HepG2 (cell line): Measurements from ENCODE around the gene S100A6. TPM values are rescaled to one million over a fixed set of nuclear protein-coding genes. Genes with fewer than 3 reads are reported as not detected.

Experiments used
- ATAC-seq: fragments of 200-7000 bp; cut with Tn5 transposase; 3 replicates; pipeline ENCODE4 v1.9.1; 2020; ENCODE audit warnings: mild to moderate bottlenecking, moderate library complexity
- BruUV-seq: library from RNA; stranded (reverse); fragments of 400-500 nt; replicated peaks from 2 replicates; lab custom pipeline; 2021; lab: Mats Ljungman, UMichigan
- CTCF ChIA-PET: fragments of 300-600 bp; formaldehyde crosslinking; extraction: SDS; loops from one replicate; lab custom pipeline; 2021; ENCODE audit warnings: low total read pairs, inconsistent platforms, low intra/inter-chr PET ratio; lab: Yijun Ruan, JAX
- POLR2A ChIA-PET: fragments of 350-600 bp; sonication (Branson Sonifier 250); formaldehyde crosslinking; loops from one replicate; lab custom pipeline; 2020; ENCODE audit warnings: antibody characterized with exemption, inconsistent platforms; lab: Yijun Ruan, JAX
- DNase-seq: peaks from one replicate; pipeline ENCODE4 v3.0.0-alpha.2; 2015; ENCODE audit warnings: low spot score
- FAIRE-seq: peaks from 3 replicates; lab custom pipeline; 2011; peaks lifted over from hg19 to GRCh38; lab: Jason Lieb, UNC
- H2AFZ ChIP-seq: one replicate; pipeline ENCODE4 v1.6.1; 2011; ENCODE audit warnings: low read length, inconsistent platforms
- H3K27ac ChIP-seq: fragments of 300-600 bp; 3 replicates; pipeline ENCODE4 v1.8.0; 2011; ENCODE audit warnings: mixed run types, mild to moderate bottlenecking, mixed read lengths, low read length, inconsistent platforms; ENCODE audit not compliant: insufficient read depth; ENCODE audit errors: extremely low read length
- H3K27me3 ChIP-seq, 2 experiments: fragments of 200-600 bp in 1 of 2; 2 replicates in 1 of 2; 3 replicates in 1 of 2; pipeline versions ENCODE4 v1.6.0 to v1.8.0; 2011; ENCODE audit warnings: low read length in 2 of 2, mild to moderate bottlenecking in 2 of 2, moderate library complexity in 2 of 2, inconsistent platforms in 1 of 2; ENCODE audit not compliant: insufficient read depth in 2 of 2, control insufficient read depth in 1 of 2
- H3K36me3 ChIP-seq, 2 experiments: fragments of 200-600 bp in 1 of 2; replicated peaks in 1 of 2; 2 replicates in 1 of 2; 3 replicates in 1 of 2; pipeline versions ENCODE4 v1.5.1 to v1.8.0; 2011; ENCODE audit warnings: low read length in 2 of 2, inconsistent platforms in 1 of 2; ENCODE audit not compliant: insufficient read depth in 2 of 2, control insufficient read depth in 1 of 2
- H3K4me1 ChIP-seq: 2 replicates; pipeline ENCODE4 v1.5.1; 2012; ENCODE audit warnings: low read length, inconsistent platforms; ENCODE audit not compliant: insufficient read depth
- H3K4me2 ChIP-seq: 2 replicates; pipeline ENCODE4 v1.6.0; 2011; ENCODE audit warnings: low read depth, low read length, inconsistent platforms
- H3K4me3 ChIP-seq, 3 experiments: fragments of 200-600 bp in 1 of 3; sonication (generic), shearing (Covaris generic) in 1 of 3; replicated peaks in 1 of 3; 2 replicates each; pipeline ENCODE4 v1.5.1; 2011 to 2016; ENCODE audit warnings: low read length in 3 of 3, inconsistent platforms in 2 of 3, low read depth in 2 of 3, mild to moderate bottlenecking in 2 of 3, control low read depth in 1 of 3, mixed read lengths in 1 of 3; ENCODE audit not compliant: insufficient read depth in 1 of 3
- H3K79me2 ChIP-seq: one replicate; pipeline ENCODE4 v1.6.1; 2011; ENCODE audit warnings: low read length, inconsistent platforms; ENCODE audit not compliant: insufficient read depth
- H3K9ac ChIP-seq: 2 replicates; pipeline ENCODE4 v1.6.0; 2011; ENCODE audit warnings: mild to moderate bottlenecking, low read depth, low read length, inconsistent platforms; ENCODE audit not compliant: insufficient read depth
- H3K9me3 ChIP-seq: 2 replicates; pipeline ENCODE4 v1.5.1; 2012; ENCODE audit warnings: mild to moderate bottlenecking, low read length
- H4K20me1 ChIP-seq: 2 replicates; pipeline ENCODE4 v1.6.0; 2011; ENCODE audit warnings: inconsistent platforms, mild to moderate bottlenecking, low read length, moderate library complexity; ENCODE audit not compliant: insufficient read depth
- DPF2 ChIP-seq: sonication (generic); formaldehyde crosslinking; IDR thresholded peaks from 2 replicates; pipeline ENCODE4 v1.4.0; 2020; ENCODE audit warnings: mild to moderate bottlenecking, low read depth, missing genetic modification reagents, borderline replicate concordance
- HBP1 ChIP-seq: IDR thresholded peaks from 2 replicates; pipeline ENCODE4 v1.6.1; 2016; ENCODE audit warnings: low read depth, control low read depth
- NCOR1 ChIP-seq: fragments of 200-600 bp; sonication (generic); IDR thresholded peaks from 2 replicates; pipeline ENCODE4 v1.7.0; 2017; ENCODE audit warnings: antibody characterized with exemption, low read length, borderline replicate concordance
- NR2F6 ChIP-seq, 2 experiments: IDR thresholded peaks; 2 replicates each; pipeline ENCODE4 v1.6.1; 2016; ENCODE audit warnings: antibody characterized with exemption in 1 of 2, mild to moderate bottlenecking in 1 of 2
- PAX8 ChIP-seq: sonication (generic); formaldehyde crosslinking; IDR thresholded peaks from 2 replicates; pipeline ENCODE4 v1.8.0; 2022; ENCODE audit warnings: mild to moderate bottlenecking, missing genetic modification reagents, borderline replicate concordance
- TFDP2 ChIP-seq: sonication (generic); formaldehyde crosslinking; IDR thresholded peaks from 2 replicates; pipeline ENCODE4 v1.4.0; 2020; ENCODE audit warnings: missing genetic modification reagents
- ZBTB21 ChIP-seq: sonication (generic); formaldehyde crosslinking; IDR thresholded peaks from 2 replicates; pipeline ENCODE4 v1.4.0; 2020; ENCODE audit warnings: missing genetic modification reagents
- ZNF256 ChIP-seq: sonication (generic); formaldehyde crosslinking; conservative IDR thresholded peaks from 2 replicates; pipeline ENCODE4 v1.4.0; 2020; ENCODE audit warnings: missing genetic modification reagents
- ZNF367 ChIP-seq: sonication (generic); formaldehyde crosslinking; IDR thresholded peaks from 2 replicates; pipeline ENCODE4 v1.4.0; 2020; ENCODE audit warnings: missing genetic modification reagents, borderline replicate concordance
- ZNF615 ChIP-seq: sonication (generic); formaldehyde crosslinking; IDR thresholded peaks from 2 replicates; pipeline ENCODE4 v1.5.0; 2020; ENCODE audit warnings: mild to moderate bottlenecking, missing genetic modification reagents, borderline replicate concordance
- WGBS: methylation state at CpG from one replicate; pipeline ENCODE4 v1.1.6; 2017; ENCODE audit warnings: low lambda C conversion rate; 5-methylcytosine and 5-hydroxymethylcytosine counted together
- in situ Hi-C: cut with HindIII; loops from 2 replicates; pipeline ENCODE4 v1.10.0; 2017; ENCODE audit warnings: low pct_unique_long_range_greater_than_20kb; ENCODE audit not compliant: extremely low pct_ligation_motif_present
- intact Hi-C: fragments of 100-400 bp; cut with micrococcal nuclease; formaldehyde crosslinking; loops from one replicate; pipeline ENCODE4 v1.10.0; 2022; ENCODE audit not compliant: unreplicated experiment
- polyA plus RNA-seq, 8 experiments: library from polyadenylated mRNA; depleted of rRNA in 3 of 8; stranded (reverse) in 7 of 8; unstranded in 1 of 8; fragments of >200 nt; fragmentation: Illumina TruSeq in 4 of 8; extraction: Trizol in 4 of 8; gene quantifications; 2 replicates each; pipeline versions ENCODE4 v1.2.1 to v1.2.3, GENCODE V29; 2011 to 2016; ENCODE audit warnings: low read depth in 4 of 8, missing spikeins in 1 of 8, mixed read lengths in 1 of 8; ENCODE audit not compliant: insufficient read depth in 1 of 8
- total RNA-seq, 5 experiments: library from RNA; depleted of rRNA; stranded (reverse); fragments of >200 nt; fragmentation: Illumina TruSeq; extraction: Trizol; gene quantifications; 2 replicates each; pipeline ENCODE4 v1.2.3, GENCODE V29; 2016; ENCODE audit warnings: low read depth in 1 of 5
- TF ChIP-seq, protein P1 (sequence below): sonication (generic); formaldehyde crosslinking; conservative IDR thresholded peaks from 2 replicates; pipeline ENCODE4 v1.5.0; 2020; ENCODE audit warnings: missing genetic modification reagents

S100A6 gene
- total and polyA plus RNA-seq, 2 of the 13 experiments (the other 11 are each of a cell fraction or from before 2014, with no cell fraction given), result 72.9 to 85.0 TPM

- TF ChIP-seq NCOR1 (no peak), PAX8 (CRISPR knock-in tag) (no peak), HBP1 (CRISPR knock-in tag) (no peak)
- TF ChIP-seq, all 625 proteins: peak for 0
- FAIRE-seq (no peak), ATAC-seq (no peak), DNase-seq (no peak)
- Histone ChIP-seq H3K9ac (no peak overlapping the region), H3K9me3 (no peaks in the 10 kb centered on the region), H3K27me3 (no peaks in the 10 kb centered on the region), H3K4me3 (no peak overlapping the region), H2AFZ (no peak overlapping the region), H4K20me1 (no peaks in the 10 kb centered on the region), H3K4me1 (peaks cover 33% of the 10 kb centered on the region), H3K36me3 (no peaks in the 10 kb centered on the region), H3K27ac (no peak overlapping the region), H3K79me2 (no peaks in the 10 kb centered on the region), H3K4me2 (no peak overlapping the region)
- ChIA-PET CTCF (no interaction called here), POLR2A (no interaction called here)
- BruUV-seq, result no TSS peak
- WGBS, result 71% methylated on average over 5 of the region's 5 CpGs
- in situ Hi-C loops, result no loop called here
- intact Hi-C loops, result no loop called here
These were observed 8.1 kb downstream of the S100A6 start for GRCh38 chr1:153527683-153528040.

- Histone ChIP-seq H3K27ac (no peak overlapping the region), H4K20me1 (no peaks in the 10 kb centered on the region), H3K9ac (no peak overlapping the region), H3K79me2 (no peaks in the 10 kb centered on the region), H3K4me3 (no peak overlapping the region), H3K27me3 (no peaks in the 10 kb centered on the region), H3K4me1 (peaks cover 28% of the 10 kb centered on the region), H3K4me2 (no peak overlapping the region), H3K36me3 (no peaks in the 10 kb centered on the region), H2AFZ (no peak overlapping the region), H3K9me3 (no peaks in the 10 kb centered on the region)
- FAIRE-seq (no peak), ATAC-seq (no peak), DNase-seq (no peak)
- BruUV-seq, result no TSS peak
- WGBS, result 83% methylated on average over 8 of the region's 8 CpGs
- in situ Hi-C loops, result no loop called here
- ChIA-PET CTCF (no interaction called here), POLR2A (interaction anchor here (1.0 to 2.0 kb wide), 2 partner anchors 9 to 18 kb away, joined by 3 to 6 read pairs; partner anchors contain the start of gene S100A6)
- intact Hi-C loops, result no loop called here
- no peak for TF ChIP-seq ZNF615 (CRISPR knock-in tag)
- no peak for TF ChIP-seq ZBTB21
- no peak for TF ChIP-seq ZNF367
- TF ChIP-seq ZNF256, result no peak
- TF ChIP-seq, protein P1, sequence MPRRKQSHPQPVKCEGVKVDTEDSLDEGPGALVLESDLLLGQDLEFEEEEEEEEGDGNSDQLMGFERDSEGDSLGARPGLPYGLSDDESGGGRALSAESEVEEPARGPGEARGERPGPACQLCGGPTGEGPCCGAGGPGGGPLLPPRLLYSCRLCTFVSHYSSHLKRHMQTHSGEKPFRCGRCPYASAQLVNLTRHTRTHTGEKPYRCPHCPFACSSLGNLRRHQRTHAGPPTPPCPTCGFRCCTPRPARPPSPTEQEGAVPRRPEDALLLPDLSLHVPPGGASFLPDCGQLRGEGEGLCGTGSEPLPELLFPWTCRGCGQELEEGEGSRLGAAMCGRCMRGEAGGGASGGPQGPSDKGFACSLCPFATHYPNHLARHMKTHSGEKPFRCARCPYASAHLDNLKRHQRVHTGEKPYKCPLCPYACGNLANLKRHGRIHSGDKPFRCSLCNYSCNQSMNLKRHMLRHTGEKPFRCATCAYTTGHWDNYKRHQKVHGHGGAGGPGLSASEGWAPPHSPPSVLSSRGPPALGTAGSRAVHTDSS (CRISPR knock-in tag), result no peak
- no peak for TF ChIP-seq TFDP2 (CRISPR knock-in tag)
- no peak for TF ChIP-seq DPF2 (CRISPR knock-in tag)
- no peak for TF ChIP-seq NR2F6 (IDR thresholded peaks at IDR 0.05)
- TF ChIP-seq NR2F6 (CRISPR knock-in tag; IDR thresholded peaks at IDR 0.05), result no peak
These were observed 8.6 kb downstream of the S100A6 start for GRCh38 chr1:153527023-153527682.
